Hindlimb muscle (tissue), 1 donor: ENCODE measurements around the gene KCNJ9. TPM values are rescaled to one million over a fixed set of nuclear protein-coding genes. Genes with fewer than 3 reads are reported as not detected.
A peak's percentile ranks its signal among the peaks of the same experiment; 100 is the strongest.
"Not testable (repeated sequence)": the region's sequence is repeated elsewhere in the genome, so short reads cannot be mapped to it uniquely, and the experiment has no call there.

Source experiments
- DNase-seq: peaks from one replicate; pipeline ENCODE4 v3.0.0-alpha.2; 2013
- polyA plus RNA-seq: library from polyadenylated mRNA; unstranded; fragments of 120-200 nt; gene quantifications from one replicate; pipeline ENCODE4 v1.2.1, GENCODE V29; 2013; ENCODE audit not compliant: insufficient read length

The KCNJ9 gene
- polyA plus RNA-seq = 0.09 TPM

- no peak for DNase-seq
Observed at GRCh38 chr1:160081261-160081936, at the start of gene KCNJ9. TSS of gene KCNJ9 (plus strand) at chr1:160081538. CDS start at chr1:160084031, 2,493 bp downstream.

GRCh38 chr1:160032165-160032820, 49.0 kb upstream of the KCNJ9 start:
- no peak for DNase-seq

GRCh38 chr1:160040476-160040875, 40.9 kb upstream of the KCNJ9 start:
- DNase-seq = no peak

- no peak for DNase-seq
Observed at GRCh38 chr1:160043543-160043942, 37.8 kb upstream of the KCNJ9 start.

- DNase-seq = no peak
Observed at GRCh38 chr1:160045653-160046052, 35.7 kb upstream of the KCNJ9 start.

- DNase-seq = peak; percentile 32
Observed at GRCh38 chr1:160046494-160047110, 34.7 kb upstream of the KCNJ9 start.

GRCh38 chr1:160047111-160047991, 34.0 kb upstream of the KCNJ9 start:
- DNase-seq = no peak

- no peak for DNase-seq
Observed at GRCh38 chr1:160048335-160048734, 33.0 kb upstream of the KCNJ9 start.

- DNase-seq = no peak
Observed at GRCh38 chr1:160049101-160049500, 32.2 kb upstream of the KCNJ9 start.

GRCh38 chr1:160050182-160050581, 31.2 kb upstream of the KCNJ9 start:
- not testable (repeated sequence) for DNase-seq

- DNase-seq = no peak
Observed at GRCh38 chr1:160050619-160051018, 30.7 kb upstream of the KCNJ9 start.

- DNase-seq = no peak
Observed at GRCh38 chr1:160052936-160053335, 28.4 kb upstream of the KCNJ9 start.

- no peak for DNase-seq
Observed at GRCh38 chr1:160053548-160054365, 27.6 kb upstream of the KCNJ9 start.

GRCh38 chr1:160056648-160057169, 24.6 kb upstream of the KCNJ9 start:
- no peak for DNase-seq

- DNase-seq = no peak
Observed at GRCh38 chr1:160058087-160058486, 23.3 kb upstream of the KCNJ9 start.

GRCh38 chr1:160061369-160062229, 19.7 kb upstream of the KCNJ9 start:
- DNase-seq = no peak

- DNase-seq = no peak
Observed at GRCh38 chr1:160062230-160062532, 19.2 kb upstream of the KCNJ9 start.

GRCh38 chr1:160063176-160063575, 18.2 kb upstream of the KCNJ9 start:
- DNase-seq = no peak

- no peak for DNase-seq
Observed at GRCh38 chr1:160064164-160064563, 17.2 kb upstream of the KCNJ9 start.

- DNase-seq = no peak
Observed at GRCh38 chr1:160064746-160065145, 16.6 kb upstream of the KCNJ9 start.
